GM12878 (cell line): ENCODE measurements around the gene NCLN. TPM values are rescaled to one million over a fixed set of nuclear protein-coding genes. Genes with fewer than 3 reads are reported as not detected.

Source experiments
- ATAC-seq: fragments of 200-7000 bp; cut with Tn5 transposase; 3 replicates; pipeline ENCODE4 v1.9.1; 2020; ENCODE audit warnings: mild to moderate bottlenecking, moderate library complexity
- BruUV-seq: library from RNA; stranded (reverse); fragments of 400-500 nt; replicated peaks from 2 replicates; lab custom pipeline; 2021; lab: Mats Ljungman, UMichigan
- CTCF ChIA-PET: fragments of 300-600 bp; sonication (Branson Sonifier 250); formaldehyde crosslinking; extraction: SDS; loops from one replicate; lab custom pipeline; 2021; ENCODE audit warnings: inconsistent platforms; lab: Yijun Ruan, JAX
- POLR2A ChIA-PET: fragments of 350-600 bp; formaldehyde crosslinking; extraction: SDS; loops from one replicate; lab custom pipeline; 2021; ENCODE audit warnings: inconsistent platforms; lab: Charles Lee
- RAD21 ChIA-PET: fragments of 300-600 bp; sonication (Branson Sonifier 250); formaldehyde crosslinking; loops from one replicate; lab custom pipeline; 2023; ENCODE audit warnings: antibody characterized with exemption; ENCODE audit not compliant: unreplicated experiment; lab: Charles Lee
- SMC1A ChIA-PET: fragments of 300-600 bp; sonication (Branson Sonifier 250); formaldehyde crosslinking; loops from one replicate; lab custom pipeline; 2023; ENCODE audit not compliant: unreplicated experiment, uncharacterized antibody; lab: Charles Lee
- DNase-seq: peaks from one replicate; pipeline ENCODE4 v3.0.0-alpha.2; 2011; ENCODE audit warnings: low read depth, low spot score
- FAIRE-seq: peaks from 3 replicates; lab custom pipeline; 2011; peaks lifted over from hg19 to GRCh38; lab: Jason Lieb, UNC
- H2AFZ ChIP-seq: 2 replicates; pipeline ENCODE4 v1.6.0; 2011; ENCODE audit warnings: low read depth, low read length, control low read depth; ENCODE audit not compliant: control insufficient read depth
- H3K27ac ChIP-seq: 2 replicates; pipeline ENCODE4 v1.5.1; 2011; ENCODE audit warnings: control low read depth; ENCODE audit not compliant: control insufficient read depth, insufficient read depth
- H3K27me3 ChIP-seq, 2 experiments: replicated peaks in 1 of 2; 2 replicates each; pipeline versions ENCODE4 v1.6.0 to v1.6.1; 2011; ENCODE audit warnings: low read length in 1 of 2; ENCODE audit not compliant: control insufficient read depth in 2 of 2, insufficient read depth in 2 of 2
- H3K36me3 ChIP-seq, 2 experiments: 2 replicates each; pipeline ENCODE4 v1.5.1; 2011; ENCODE audit warnings: low read length in 1 of 2; ENCODE audit not compliant: control insufficient read depth in 2 of 2, insufficient read depth in 2 of 2
- H3K4me1 ChIP-seq: 2 replicates; pipeline ENCODE4 v1.6.1; 2011; ENCODE audit warnings: mild to moderate bottlenecking, low read length, moderate library complexity, mixed read lengths; ENCODE audit not compliant: control insufficient read depth, insufficient read depth
- H3K4me2 ChIP-seq: 2 replicates; pipeline ENCODE4 v1.6.0; 2011; ENCODE audit warnings: control low read depth; ENCODE audit not compliant: control insufficient read depth, insufficient read depth
- H3K4me3 ChIP-seq: fragments of 200-600 bp; sonication (generic); 2 replicates; pipeline ENCODE4 v1.5.1; 2016
- H3K79me2 ChIP-seq: 2 replicates; pipeline ENCODE4 v1.6.0; 2011; ENCODE audit warnings: low read length; ENCODE audit not compliant: control insufficient read depth, insufficient read depth
- H3K9ac ChIP-seq: 2 replicates; pipeline ENCODE4 v1.8.0; 2011; ENCODE audit warnings: low read length, control low read depth, mixed read lengths; ENCODE audit not compliant: control insufficient read depth, insufficient read depth
- H3K9me3 ChIP-seq: replicated peaks from 3 replicates; pipeline ENCODE4 v1.5.1; 2011; ENCODE audit warnings: mild to moderate bottlenecking, low read length; ENCODE audit not compliant: control insufficient read depth, insufficient read depth
- H4K20me1 ChIP-seq: 2 replicates; pipeline ENCODE4 v1.6.0; 2011; ENCODE audit not compliant: control insufficient read depth, insufficient read depth
- BCL11A ChIP-seq: IDR thresholded peaks from 2 replicates; pipeline ENCODE4 v1.6.1; 2011; ENCODE audit warnings: low read depth, low read length
- BRCA1 ChIP-seq: IDR thresholded peaks from 2 replicates; pipeline ENCODE4 v1.6.1; 2011; ENCODE audit warnings: low read depth, low read length, improper control_type of control experiment
- GATAD2B ChIP-seq: fragments of 450-650 bp; conservative IDR thresholded peaks from 2 replicates; pipeline ENCODE4 v1.6.1; 2017; ENCODE audit warnings: low read depth, mild to moderate bottlenecking, moderate library complexity
- HDAC6 ChIP-seq: fragments of 200-600 bp; sonication (generic); IDR thresholded peaks from one replicate; pipeline ENCODE4 v1.8.0; 2017; ENCODE audit warnings: antibody characterized with exemption; ENCODE audit not compliant: unreplicated experiment
- MEF2B ChIP-seq: fragments of 450-650 bp; IDR thresholded peaks from 2 replicates; pipeline ENCODE4 v1.6.1; 2018; ENCODE audit warnings: mild to moderate bottlenecking, moderate library complexity; ENCODE audit not compliant: partially characterized antibody, poor library complexity, severe bottlenecking
- NFIC ChIP-seq: IDR thresholded peaks from 2 replicates; pipeline ENCODE4 v1.6.1; 2012; ENCODE audit warnings: low read depth, mild to moderate bottlenecking, inconsistent platforms, low read length, moderate library complexity
- PAX8 ChIP-seq: fragments of 450-650 bp; IDR thresholded peaks from 2 replicates; pipeline ENCODE4 v1.6.1; 2017; ENCODE audit warnings: mild to moderate bottlenecking, moderate library complexity
- SMARCA5 ChIP-seq: fragments of 450-650 bp; IDR thresholded peaks from 2 replicates; pipeline ENCODE4 v1.6.1; 2017; ENCODE audit warnings: mild to moderate bottlenecking
- SMC3 ChIP-seq: IDR thresholded peaks from 2 replicates; pipeline ENCODE4 v1.6.1; 2011; ENCODE audit warnings: low read length, improper control_type of control experiment, borderline replicate concordance
- STAT3 ChIP-seq: IDR thresholded peaks from 2 replicates; pipeline ENCODE4 v1.6.1; 2011; ENCODE audit warnings: low read depth, low read length, improper control_type of control experiment
- ZBTB33 ChIP-seq: fragments of 450-650 bp; IDR thresholded peaks from 2 replicates; pipeline ENCODE4 v1.6.1; 2017; ENCODE audit warnings: mild to moderate bottlenecking
- ZNF24 ChIP-seq: fragments of 450-650 bp; IDR thresholded peaks from 2 replicates; pipeline ENCODE4 v1.6.1; 2017; ENCODE audit warnings: antibody characterized with exemption, mild to moderate bottlenecking
- ZNF622 ChIP-seq: fragments of 450-650 bp; IDR thresholded peaks from 2 replicates; pipeline ENCODE4 v1.6.1; 2017; ENCODE audit warnings: mild to moderate bottlenecking, inconsistent platforms
- ZNF687 ChIP-seq: fragments of 450-650 bp; IDR thresholded peaks from 2 replicates; pipeline ENCODE4 v1.6.1; 2017; ENCODE audit warnings: mild to moderate bottlenecking, moderate library complexity
- ZZZ3 ChIP-seq: IDR thresholded peaks from 2 replicates; pipeline ENCODE4 v1.6.1; 2011; ENCODE audit warnings: low read depth; ENCODE audit not compliant: control insufficient read depth, insufficient read length
- WGBS: methylation state at CpG from one replicate; pipeline ENCODE4 v1.1.6; 2016; ENCODE audit warnings: low lambda C conversion rate; ENCODE audit not compliant: insufficient replicate concordance, insufficient coverage; ENCODE audit errors: missing lambda C conversion rate; 5-methylcytosine and 5-hydroxymethylcytosine counted together
- in situ Hi-C: fragments of 300-500 bp; cut with MboI; formaldehyde crosslinking; loops from 9 replicates; pipeline ENCODE4 v1.14.3; 2018; ENCODE audit warnings: mixed read lengths
- intact Hi-C: fragments of 100-400 bp; cut with micrococcal nuclease; formaldehyde crosslinking; loops from one replicate; pipeline ENCODE4 v1.14.2; 2022; ENCODE audit not compliant: unreplicated experiment
- polyA plus RNA-seq, 11 experiments: library from polyadenylated mRNA; depleted of rRNA in 4 of 11; unstranded in 6 of 11; stranded (reverse) in 5 of 11; fragments of >200 nt; fragmentation: Nextera tagmentation in 4 of 11; fragmentation: Illumina TruSeq in 1 of 11; extraction: Ambion mirVana in 4 of 11; extraction: Trizol in 1 of 11; gene quantifications; 1 replicate in 1 of 11; 2 replicates in 10 of 11; pipeline versions ENCODE4 v1.2.1 to v1.2.3, GENCODE V29; 2011 to 2016; ENCODE audit warnings: inconsistent platforms in 2 of 11, missing spikeins in 2 of 11, low read depth in 1 of 11
- total RNA-seq, 4 experiments: library from RNA; depleted of rRNA in 3 of 4; stranded (reverse); fragments of >200 nt in 3 of 4; fragmentation: Illumina TruSeq in 1 of 4; extraction: Trizol in 1 of 4; gene quantifications; 2 replicates each; pipeline versions ENCODE4 v1.2.1 to v1.2.3, GENCODE V29; 2013 to 2021

Gene NCLN
- total and polyA plus RNA-seq, 10 of the 15 experiments (the other 5 are each of a cell fraction or from before 2014, with no cell fraction given), result 2.2 to 79.1 (median 36.0) TPM

- TF ChIP-seq HDAC6 (no peak), NFIC (no peak), SMARCA5 (no peak), ZBTB33 (no peak), PAX8 (no peak), BCL11A (no peak)
- TF ChIP-seq, all 136 proteins: peak for 0
Observed at GRCh38 chr19:3167533-3168272, 18.0 kb upstream of the NCLN start (continued).

GRCh38 chr19:3171894-3172672 lies 13.6 kb upstream of the NCLN start:
- TF ChIP-seq ZNF24 (peak; percentile 97), MEF2B (peak; percentile 97), BRCA1 (no peak), STAT3 (no peak), ZNF622 (no peak), GATAD2B (0 out of 2 replicates have a peak, but pooled peaks have one; percentile 26), ZZZ3 (no peak), ZNF687 (peak; percentile 26; the same call in 1 of the 2 replicates), SMC3 (no peak)
- DNase-seq, result no peak
- Histone ChIP-seq H3K4me2 (no peak overlapping the region), H3K27ac (no peak overlapping the region; the same call in 1 of the 2 replicates), H3K27me3 (no peaks in the 10 kb centered on the region), H3K79me2 (peaks cover 4% of the 10 kb centered on the region), H2AFZ (no peak overlapping the region), H4K20me1 (no peaks in the 10 kb centered on the region), H3K36me3 (no peaks in the 10 kb centered on the region), H3K9ac (no peak overlapping the region), H3K4me3 (no peak overlapping the region), H3K9me3 (no peaks in the 10 kb centered on the region), H3K4me1 (peaks cover 14% of the 10 kb centered on the region)
- intact Hi-C loops, result no loop called here
- POLR2A ChIA-PET, result interaction anchor here (1.3 kb wide), 1 partner anchor 35 kb away, joined by 3 read pairs; no protein-coding TSS in a partner anchor
- CTCF ChIA-PET, result interaction anchor here (0.7 to 1.0 kb wide), 2 partner anchors 96 to 169 kb away, joined by 3 read pairs; no protein-coding TSS in a partner anchor
- SMC1A ChIA-PET, result interaction anchor here (0.6 to 1.5 kb wide), 2 partner anchors 13 to 610 kb away, joined by 4 read pairs; partner anchors contain the start of gene NCLN
- 19% methylated on average over 15 of the region's 15 CpGs for WGBS
- ATAC-seq, result peak; percentile 32
- FAIRE-seq, result no peak
- in situ Hi-C loops, result no loop called here
- RAD21 ChIA-PET, result interaction anchor here (1.5 kb wide), 1 partner anchor 43 kb away, joined by 4 read pairs; no protein-coding TSS in a partner anchor
- no TSS peak for BruUV-seq
